ENCODE data around the gene KDM5B. TPM values are rescaled to one million over a fixed set of nuclear protein-coding genes. Genes with fewer than 3 reads are reported as not detected.
"Not testable (repeated sequence)": the region's sequence is repeated elsewhere in the genome, so short reads cannot be mapped to it uniquely, and the experiment has no call there.

KDM5B gene
- polyA plus RNA-seq, 1 experiment: 79.1 TPM

- ChIA-PET POLR2A (no interaction called here), CTCF (no interaction called here)
- no peak for TF ChIP-seq CTCF (IDR thresholded peaks at IDR 0.05; ENCODE audit: low read depth, low read length)
- H3K9me3 ChIP-seq (ENCODE audit: control insufficient read depth, insufficient read depth, low read length): no peaks in the 10 kb centered on the region
- no peaks in the 10 kb centered on the region for H3K27me3 ChIP-seq (ENCODE audit: control insufficient read depth, insufficient read depth, low read length)
- H3K27ac ChIP-seq (ENCODE audit: low read depth, low read length): no peak overlapping the region
- DNase-seq (ENCODE audit: low read depth, low spot score): no peak
- H3K4me3 ChIP-seq (ENCODE audit: low read depth, low read length): no peak overlapping the region
These were observed 58.2 kb downstream of the KDM5B start for GRCh38 chr1:202750024-202750423.

DNA sequence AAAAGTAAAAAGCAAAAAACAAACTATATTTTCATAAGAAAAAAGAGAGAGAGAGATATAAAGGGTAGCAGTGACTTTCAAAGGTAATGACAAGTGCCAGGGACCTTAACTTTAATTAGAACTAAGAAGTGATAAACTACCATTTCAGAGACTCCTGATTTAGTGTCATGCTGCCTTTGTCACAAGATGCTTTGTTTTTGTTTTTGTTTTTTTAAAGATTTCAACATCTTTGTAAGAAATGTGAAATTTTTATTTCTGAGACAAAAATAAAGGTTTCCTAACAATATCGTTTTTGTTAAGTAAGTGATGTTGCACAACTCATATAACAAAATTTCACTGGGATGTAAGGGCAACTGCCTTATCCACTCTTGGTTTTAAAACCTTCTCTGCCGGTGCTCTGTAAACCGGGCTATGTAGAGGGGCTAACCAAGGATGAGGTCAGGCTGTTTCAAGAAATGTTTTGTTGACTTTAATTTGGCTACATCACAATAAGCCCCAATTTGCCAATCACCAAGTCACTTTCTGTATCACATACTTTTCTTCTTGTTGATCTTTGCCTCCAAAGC, 62.8 kb downstream of the KDM5B start:
- TF ChIP-seq CTCF (IDR thresholded peaks at IDR 0.05; ENCODE audit: low read depth, low read length): no peak
- Histone ChIP-seq H3K27me3 (ENCODE audit: control insufficient read depth, insufficient read depth, low read length) (no peaks in the 10 kb centered on the region), H3K27ac (ENCODE audit: low read depth, low read length) (no peak overlapping the region), H3K4me3 (ENCODE audit: low read depth, low read length) (no peak overlapping the region), H3K9me3 (ENCODE audit: control insufficient read depth, insufficient read depth, low read length) (no peaks in the 10 kb centered on the region)
- CTCF ChIA-PET: no interaction called here
- POLR2A ChIA-PET: no interaction called here
- DNase-seq (ENCODE audit: low read depth, low spot score): no peak

GRCh38 chr1:202744770-202745169, 63.5 kb downstream of the KDM5B start:
- H3K4me3 ChIP-seq (ENCODE audit: low read depth, low read length); H3K27ac ChIP-seq (ENCODE audit: low read depth, low read length); CTCF ChIA-PET; DNase-seq (ENCODE audit: low read depth, low spot score); H3K27me3 ChIP-seq (ENCODE audit: control insufficient read depth, insufficient read depth, low read length); POLR2A ChIA-PET; H3K9me3 ChIP-seq (ENCODE audit: control insufficient read depth, insufficient read depth, low read length): not testable (repeated sequence)

- Histone ChIP-seq H3K4me3 (ENCODE audit: low read depth, low read length) (no peak overlapping the region), H3K27ac (ENCODE audit: low read depth, low read length) (no peak overlapping the region), H3K27me3 (ENCODE audit: control insufficient read depth, insufficient read depth, low read length) (no peaks in the 10 kb centered on the region), H3K9me3 (ENCODE audit: control insufficient read depth, insufficient read depth, low read length) (no peaks in the 10 kb centered on the region)
- DNase-seq (ENCODE audit: low read depth, low spot score): no peak
- POLR2A ChIA-PET: no interaction called here
- no peak for TF ChIP-seq CTCF (IDR thresholded peaks at IDR 0.05; ENCODE audit: low read depth, low read length)
- CTCF ChIA-PET: interaction anchor here (0.6 kb wide), 1 partner anchor 23 kb away, joined by 3 read pairs; no protein-coding TSS in a partner anchor
These were observed 65.7 kb downstream of the KDM5B start for GRCh38 chr1:202742496-202742895.

DNA sequence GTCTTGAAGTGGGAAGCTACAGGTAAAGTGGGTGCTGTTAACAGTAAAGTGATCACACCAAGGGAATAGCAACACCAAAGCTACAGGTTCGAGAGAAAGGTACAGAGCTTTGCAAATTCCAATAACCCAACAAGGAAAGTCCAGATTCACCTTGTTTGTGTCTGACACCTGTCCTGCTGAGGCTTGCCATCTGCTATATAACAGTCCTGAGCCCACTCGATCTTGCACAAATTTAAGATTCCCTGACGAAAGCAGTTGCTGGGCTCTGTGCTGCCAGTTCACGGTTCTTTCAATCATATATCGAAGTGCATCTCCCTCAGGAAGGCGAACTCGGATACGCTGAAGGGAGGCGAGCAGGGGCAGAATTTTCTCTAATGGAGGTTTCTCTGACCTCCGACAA, 75.0 kb downstream of the KDM5B start:
- Histone ChIP-seq H3K9me3 (ENCODE audit: control insufficient read depth, insufficient read depth, low read length) (no peaks in the 10 kb centered on the region), H3K27ac (ENCODE audit: low read depth, low read length) (no peak overlapping the region), H3K27me3 (ENCODE audit: control insufficient read depth, insufficient read depth, low read length) (no peaks in the 10 kb centered on the region), H3K4me3 (ENCODE audit: low read depth, low read length) (no peak overlapping the region)
- no peak for DNase-seq (ENCODE audit: low read depth, low spot score)
- no peak for TF ChIP-seq CTCF (IDR thresholded peaks at IDR 0.05; ENCODE audit: low read depth, low read length)
- ChIA-PET CTCF (interaction anchor here (1.8 to 3.3 kb wide), 2 partner anchors 14 kb away, joined by 5 to 11 read pairs; no protein-coding TSS in a partner anchor), POLR2A (no interaction called here)

All from AG04450 (cell line).